Left ventricle myocardium inferior (tissue), 1 donor: ENCODE measurements around the gene PIK3R3. TPM values are rescaled to one million over a fixed set of nuclear protein-coding genes. Genes with fewer than 3 reads are reported as not detected.
"Not testable (repeated sequence)": the region's sequence is repeated elsewhere in the genome, so short reads cannot be mapped to it uniquely, and the experiment has no call there.

Source experiments
- DNase-seq: peaks from one replicate; pipeline ENCODE4 v3.0.0-alpha.2; 2020
- H3K27ac ChIP-seq: fragments of 200-600 bp; replicated peaks from 2 replicates; pipeline ENCODE4 v1.8.0; 2021
- H3K27me3 ChIP-seq: fragments of 200-600 bp; 2 replicates; pipeline ENCODE4 v1.8.0; 2021; ENCODE audit warnings: low read depth
- H3K36me3 ChIP-seq: fragments of 200-600 bp; 2 replicates; pipeline ENCODE4 v1.8.0; 2021
- H3K4me1 ChIP-seq: fragments of 200-600 bp; 2 replicates; pipeline ENCODE4 v1.8.0; 2021
- H3K4me3 ChIP-seq: fragments of 200-600 bp; 2 replicates; pipeline ENCODE4 v1.8.0; 2021; ENCODE audit warnings: mild to moderate bottlenecking, moderate library complexity
- H3K9me3 ChIP-seq: fragments of 200-600 bp; replicated peaks from 2 replicates; pipeline ENCODE4 v1.8.0; 2021
- intact Hi-C: fragments of 100-400 bp; cut with micrococcal nuclease; formaldehyde crosslinking; loops from one replicate; pipeline ENCODE4 v1.11.0; 2022
- total RNA-seq: library from RNA; stranded (reverse); fragmentation: NEBNext Ultra II Directional; extraction: Animal tissue kit (Norgen Biotek cat#: 25700); gene quantifications from one replicate; pipeline ENCODE4 v1.2.1, GENCODE V29; 2021
- TF ChIP-seq, protein P1 (sequence below): fragments of 200-600 bp; IDR thresholded peaks from 2 replicates; pipeline ENCODE4 v1.8.0; 2021; ENCODE audit warnings: antibody characterized with exemption, mild to moderate bottlenecking, borderline replicate concordance
- donor health status: DM: no; HTN: yes; CAD: no; lungs with severe emphysema.

The PIK3R3 gene
- total RNA-seq, 1 donor from 2014 or later: 32.7 TPM

DNA sequence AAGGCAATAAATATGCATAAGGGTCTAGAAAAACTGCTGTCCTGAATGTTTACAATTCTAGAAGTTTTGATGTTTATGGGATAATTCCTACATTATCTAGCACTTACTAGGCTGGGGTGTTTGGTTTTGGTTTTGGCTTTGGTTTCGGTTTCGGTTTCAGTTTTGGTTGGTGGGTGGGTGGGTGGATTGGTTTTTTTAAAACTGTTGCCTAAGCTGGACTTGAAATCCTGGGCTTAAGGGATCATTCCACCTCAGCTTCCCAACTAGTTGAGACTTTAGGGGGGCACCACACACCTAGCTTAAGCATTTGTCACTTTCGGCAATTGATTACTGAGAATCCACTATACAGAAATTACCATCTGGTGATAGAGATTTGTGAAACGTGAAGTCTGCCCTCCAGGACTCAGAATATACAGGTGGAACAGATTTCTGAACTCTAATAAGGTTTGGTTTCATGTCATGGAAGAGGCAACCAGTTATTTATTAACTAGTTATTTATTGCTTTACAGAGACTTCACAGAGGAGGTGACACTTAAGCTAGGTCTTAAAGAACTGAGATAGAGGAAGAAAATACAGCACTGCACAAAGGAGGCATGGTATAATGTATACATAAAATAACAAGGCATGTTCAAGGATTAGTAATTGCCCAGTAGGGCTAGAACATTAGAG lies 69.6 kb downstream of the PIK3R3 start:
- no peak for DNase-seq
- Histone ChIP-seq H3K4me1 (peaks cover 9% of the 10 kb centered on the region), H3K36me3 (peaks cover 69% of the 10 kb centered on the region), H3K4me3 (peak overlapping the region; percentile 19), H3K9me3 (no peaks in the 10 kb centered on the region), H3K27me3 (no peaks in the 10 kb centered on the region), H3K27ac (peak overlapping the region; percentile 13)
- TF ChIP-seq, protein P1, sequence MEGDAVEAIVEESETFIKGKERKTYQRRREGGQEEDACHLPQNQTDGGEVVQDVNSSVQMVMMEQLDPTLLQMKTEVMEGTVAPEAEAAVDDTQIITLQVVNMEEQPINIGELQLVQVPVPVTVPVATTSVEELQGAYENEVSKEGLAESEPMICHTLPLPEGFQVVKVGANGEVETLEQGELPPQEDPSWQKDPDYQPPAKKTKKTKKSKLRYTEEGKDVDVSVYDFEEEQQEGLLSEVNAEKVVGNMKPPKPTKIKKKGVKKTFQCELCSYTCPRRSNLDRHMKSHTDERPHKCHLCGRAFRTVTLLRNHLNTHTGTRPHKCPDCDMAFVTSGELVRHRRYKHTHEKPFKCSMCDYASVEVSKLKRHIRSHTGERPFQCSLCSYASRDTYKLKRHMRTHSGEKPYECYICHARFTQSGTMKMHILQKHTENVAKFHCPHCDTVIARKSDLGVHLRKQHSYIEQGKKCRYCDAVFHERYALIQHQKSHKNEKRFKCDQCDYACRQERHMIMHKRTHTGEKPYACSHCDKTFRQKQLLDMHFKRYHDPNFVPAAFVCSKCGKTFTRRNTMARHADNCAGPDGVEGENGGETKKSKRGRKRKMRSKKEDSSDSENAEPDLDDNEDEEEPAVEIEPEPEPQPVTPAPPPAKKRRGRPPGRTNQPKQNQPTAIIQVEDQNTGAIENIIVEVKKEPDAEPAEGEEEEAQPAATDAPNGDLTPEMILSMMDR: no peak
- intact Hi-C loops: no loop called here

DNA sequence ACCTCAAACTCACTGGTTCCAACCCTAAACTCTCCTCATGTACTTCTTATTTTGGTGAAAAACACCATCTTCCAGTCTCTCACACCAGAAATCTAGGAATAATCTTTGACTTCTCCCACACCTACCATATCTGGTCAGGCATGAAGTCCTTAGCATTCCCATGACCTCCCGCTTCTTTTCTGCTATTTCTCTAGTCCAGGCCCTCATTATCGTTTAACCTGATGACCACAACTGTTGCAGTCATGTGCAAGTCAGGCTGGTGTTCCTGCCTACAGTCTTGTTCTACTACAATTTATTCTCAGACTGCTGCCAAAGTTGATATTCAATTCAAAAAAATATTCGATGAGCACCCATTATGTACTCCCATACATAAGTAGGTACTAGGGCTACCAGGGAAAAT lies 71.3 kb downstream of the PIK3R3 start:
- intact Hi-C loops: no loop called here
- H3K4me1 ChIP-seq: peaks cover 9% of the 10 kb centered on the region
- no peak for DNase-seq

DNA sequence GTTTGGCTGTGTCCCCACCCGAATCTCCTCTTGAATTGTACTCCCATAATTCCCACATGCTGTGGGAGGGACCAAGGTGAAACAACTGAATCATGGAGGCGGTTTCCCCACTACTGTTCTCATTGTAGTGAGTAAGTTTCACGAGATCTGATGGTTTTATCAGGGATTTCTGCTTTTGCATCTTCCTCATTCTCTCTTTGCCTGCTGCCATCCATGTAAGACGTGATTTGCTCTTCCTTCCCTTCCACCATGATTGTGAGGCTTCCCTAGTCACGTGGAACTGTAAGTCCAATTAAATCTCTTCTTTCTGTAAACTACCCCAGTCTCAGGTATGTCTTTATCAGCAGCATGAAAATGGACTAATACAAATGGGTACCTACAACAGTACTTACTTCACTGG lies 73.5 kb downstream of the PIK3R3 start:
- intact Hi-C loops: no loop called here
- TF ChIP-seq, protein P1: no peak
- Histone ChIP-seq H3K4me1 (no peaks in the 10 kb centered on the region), H3K27me3 (no peaks in the 10 kb centered on the region), H3K9me3 (no peaks in the 10 kb centered on the region), H3K36me3 (peaks cover 84% of the 10 kb centered on the region), H3K27ac (no peak overlapping the region), H3K4me3 (no peak overlapping the region)
- no peak for DNase-seq

More for the DNA sequence above, 71.3 kb downstream of the PIK3R3 start:
- Histone ChIP-seq H3K27me3 (no peaks in the 10 kb centered on the region), H3K4me3 (no peak overlapping the region), H3K36me3 (peaks cover 80% of the 10 kb centered on the region), H3K27ac (no peak overlapping the region), H3K9me3 (no peaks in the 10 kb centered on the region)
- TF ChIP-seq, protein P1: no peak

DNA sequence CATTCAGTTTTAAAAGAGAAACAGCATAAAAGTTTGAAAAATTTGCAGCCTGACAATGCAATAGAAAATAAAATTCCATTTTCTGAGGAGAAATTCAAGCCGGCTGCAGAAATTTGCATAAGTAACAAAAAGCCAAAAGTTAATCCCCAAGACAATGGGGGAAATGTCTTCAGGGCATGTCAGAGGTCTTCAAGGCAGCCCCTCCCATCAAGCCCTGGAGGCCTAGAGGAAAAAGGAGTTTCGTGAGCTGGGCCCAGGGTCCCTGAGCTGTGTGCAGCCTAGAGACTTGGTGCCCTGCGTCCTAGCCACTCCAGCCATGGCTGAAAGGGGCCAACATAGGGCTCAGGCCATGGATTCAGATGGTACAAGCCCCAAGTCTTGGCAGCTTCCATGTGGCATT lies 74.6 kb downstream of the PIK3R3 start:
- Histone ChIP-seq H3K27me3 (no peaks in the 10 kb centered on the region), H3K4me1 (no peaks in the 10 kb centered on the region), H3K4me3 (no peak overlapping the region), H3K27ac (no peak overlapping the region), H3K9me3 (no peaks in the 10 kb centered on the region), H3K36me3 (peaks cover 95% of the 10 kb centered on the region)
- TF ChIP-seq, protein P1: no peak
- intact Hi-C loops: no loop called here
- no peak for DNase-seq

DNA sequence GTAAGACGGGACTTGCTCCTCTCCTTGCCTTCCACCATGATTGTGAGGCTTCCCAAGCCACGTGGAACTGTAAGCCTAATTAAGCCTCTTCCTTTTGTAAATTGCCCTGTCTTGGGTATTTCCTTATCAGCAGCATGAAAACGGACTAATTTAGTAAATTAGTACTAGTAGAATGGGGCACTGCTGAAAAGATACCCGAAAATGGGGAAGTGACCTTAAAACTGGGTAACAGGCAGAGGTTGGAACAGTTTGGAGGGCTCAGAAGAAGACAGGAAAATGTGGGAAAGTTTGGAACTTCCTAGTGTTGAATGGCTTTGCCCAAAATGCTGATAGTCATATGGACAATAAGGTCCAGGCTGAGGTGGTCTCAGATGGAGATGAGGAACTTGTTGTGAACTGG lies 75.2 kb downstream of the PIK3R3 start:
- DNase-seq, H3K27me3 ChIP-seq, intact Hi-C loops, H3K27ac ChIP-seq, H3K4me3 ChIP-seq, H3K9me3 ChIP-seq, H3K4me1 ChIP-seq: not testable (repeated sequence)
- H3K36me3 ChIP-seq: peaks cover 94% of the 10 kb centered on the region

DNA sequence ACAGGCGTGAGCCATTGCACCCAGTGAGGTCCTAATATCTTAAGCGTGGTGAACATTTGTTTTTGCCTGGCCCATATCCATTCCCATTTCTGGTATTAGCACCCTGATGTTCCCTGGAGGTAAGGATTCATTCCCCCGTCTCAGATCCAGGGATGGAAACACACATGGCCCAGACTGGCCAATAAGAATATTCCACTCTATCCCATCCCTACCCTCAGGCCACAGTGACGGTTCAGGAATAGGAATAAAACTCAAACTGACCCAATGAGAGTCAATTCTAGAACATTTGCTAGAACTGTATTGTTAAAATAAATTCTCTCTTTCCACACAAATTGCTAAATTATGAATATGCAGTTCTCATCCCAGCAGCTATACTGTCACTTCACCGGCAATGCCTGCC lies 76.1 kb downstream of the PIK3R3 start:
- intact Hi-C loops: no loop called here
- Histone ChIP-seq H3K9me3 (no peaks in the 10 kb centered on the region), H3K27ac (no peak overlapping the region), H3K4me1 (no peaks in the 10 kb centered on the region), H3K36me3 (peaks cover 85% of the 10 kb centered on the region), H3K27me3 (no peaks in the 10 kb centered on the region), H3K4me3 (no peak overlapping the region)
- no peak for DNase-seq
- TF ChIP-seq, protein P1: no peak
